GM12878 (cell line): Measurements from ENCODE around the gene LYL1. TPM values are rescaled to one million over a fixed set of nuclear protein-coding genes. Genes with fewer than 3 reads are reported as not detected.

Source experiments
- CTCF ChIP-seq, 3 experiments: IDR thresholded peaks in 2 of 3; conservative IDR thresholded peaks in 1 of 3; 2 replicates each; pipeline ENCODE4 v1.5.1; 2011; ENCODE audit warnings: low read depth in 3 of 3, low read length in 3 of 3, mild to moderate bottlenecking in 3 of 3, control low read depth in 2 of 3, moderate library complexity in 2 of 3, inconsistent platforms in 1 of 3, mixed read lengths in 1 of 3; ENCODE audit not compliant: control insufficient read depth in 2 of 3, insufficient read depth in 1 of 3; ENCODE audit errors: extremely low read depth in 1 of 3
- ETV6 ChIP-seq, 2 experiments: fragments of 450-650 bp in 1 of 2; IDR thresholded peaks in 1 of 2; conservative IDR thresholded peaks in 1 of 2; 2 replicates each; pipeline ENCODE4 v1.6.1; 2014; ENCODE audit warnings: antibody characterized with exemption in 1 of 2, borderline replicate concordance in 1 of 2, low read depth in 1 of 2, mild to moderate bottlenecking in 1 of 2, moderate library complexity in 1 of 2
- FOS ChIP-seq: IDR thresholded peaks from 3 replicates; pipeline ENCODE4 v1.6.1; 2011; ENCODE audit warnings: borderline replicate concordance; ENCODE audit not compliant: insufficient read length; ENCODE audit errors: extremely low read depth
- JUND ChIP-seq: IDR thresholded peaks from 2 replicates; pipeline ENCODE4 v1.6.1; 2012; ENCODE audit warnings: low read depth, mild to moderate bottlenecking, low read length, improper control_type of control experiment, moderate library complexity
- MEF2B ChIP-seq: fragments of 450-650 bp; IDR thresholded peaks from 2 replicates; pipeline ENCODE4 v1.6.1; 2018; ENCODE audit warnings: mild to moderate bottlenecking, moderate library complexity; ENCODE audit not compliant: partially characterized antibody, poor library complexity, severe bottlenecking
- NR2F1 ChIP-seq: fragments of 450-650 bp; conservative IDR thresholded peaks from 2 replicates; pipeline ENCODE4 v1.6.1; 2017; ENCODE audit warnings: mild to moderate bottlenecking
- PAX5 ChIP-seq: IDR thresholded peaks from 2 replicates; pipeline ENCODE4 v1.6.1; 2011; ENCODE audit warnings: low read depth, low read length, borderline replicate concordance
- POU2F2 ChIP-seq: IDR thresholded peaks from 3 replicates; pipeline ENCODE4 v1.6.1; 2011; ENCODE audit warnings: low read depth, mild to moderate bottlenecking, low read length, borderline replicate concordance
- PRDM15 ChIP-seq: fragments of 450-650 bp; formaldehyde crosslinking; IDR thresholded peaks from 2 replicates; pipeline ENCODE4 v1.4.0; 2020; ENCODE audit warnings: mild to moderate bottlenecking, moderate library complexity
- RB1 ChIP-seq: fragments of 450-650 bp; formaldehyde crosslinking; IDR thresholded peaks from 2 replicates; pipeline ENCODE4 v1.6.1; 2017; ENCODE audit warnings: mild to moderate bottlenecking, borderline replicate concordance
- RUNX3 ChIP-seq: IDR thresholded peaks from 2 replicates; pipeline ENCODE4 v1.6.1; 2012; ENCODE audit warnings: low read length, inconsistent platforms
- SMC3 ChIP-seq: IDR thresholded peaks from 2 replicates; pipeline ENCODE4 v1.6.1; 2011; ENCODE audit warnings: low read length, improper control_type of control experiment, borderline replicate concordance
- SP1 ChIP-seq: IDR thresholded peaks from one replicate; pipeline ENCODE4 v1.6.1; 2011; ENCODE audit warnings: low read depth, low read length
- SREBF2 ChIP-seq: IDR thresholded peaks from 2 replicates; pipeline ENCODE4 v1.6.1; 2012; ENCODE audit warnings: mild to moderate bottlenecking, low read length
- TARDBP ChIP-seq: IDR thresholded peaks from 2 replicates; pipeline ENCODE4 v1.6.1; 2016; ENCODE audit warnings: borderline replicate concordance
- TCF3 ChIP-seq: IDR thresholded peaks from 2 replicates; pipeline ENCODE4 v1.6.1; 2012; ENCODE audit warnings: low read depth, mild to moderate bottlenecking, low read length, borderline replicate concordance; ENCODE audit not compliant: insufficient read depth
- ZNF24 ChIP-seq: fragments of 450-650 bp; IDR thresholded peaks from 2 replicates; pipeline ENCODE4 v1.6.1; 2017; ENCODE audit warnings: antibody characterized with exemption, mild to moderate bottlenecking
- polyA plus RNA-seq, 11 experiments: library from polyadenylated mRNA; depleted of rRNA in 4 of 11; unstranded in 6 of 11; stranded (reverse) in 5 of 11; fragments of >200 nt; fragmentation: Nextera tagmentation in 4 of 11; fragmentation: Illumina TruSeq in 1 of 11; extraction: Ambion mirVana in 4 of 11; extraction: Trizol in 1 of 11; gene quantifications; 1 replicate in 1 of 11; 2 replicates in 10 of 11; pipeline versions ENCODE4 v1.2.1 to v1.2.3, GENCODE V29; 2011 to 2016; ENCODE audit warnings: inconsistent platforms in 2 of 11, missing spikeins in 2 of 11, low read depth in 1 of 11
- total RNA-seq, 4 experiments: library from RNA; depleted of rRNA in 3 of 4; stranded (reverse); fragments of >200 nt in 3 of 4; fragmentation: Illumina TruSeq in 1 of 4; extraction: Trizol in 1 of 4; gene quantifications; 2 replicates each; pipeline versions ENCODE4 v1.2.1 to v1.2.3, GENCODE V29; 2013 to 2021
- TF ChIP-seq, protein P1 (sequence below): IDR thresholded peaks from 2 replicates; pipeline ENCODE4 v1.6.1; 2011; ENCODE audit warnings: borderline replicate concordance, low read depth, mild to moderate bottlenecking, moderate library complexity, mixed read lengths, low read length; ENCODE audit not compliant: insufficient read depth; ENCODE audit errors: extremely low read length
- TF ChIP-seq, protein P2 (sequence below): fragments of 450-650 bp; IDR thresholded peaks from 2 replicates; pipeline ENCODE4 v1.6.1; 2016; ENCODE audit warnings: mild to moderate bottlenecking

Gene LYL1
- total and polyA plus RNA-seq, 10 of the 15 experiments (the other 5 are each of a cell fraction or from before 2014, with no cell fraction given), result 0.10 to 34.8 (median 4.4) TPM

DNA sequence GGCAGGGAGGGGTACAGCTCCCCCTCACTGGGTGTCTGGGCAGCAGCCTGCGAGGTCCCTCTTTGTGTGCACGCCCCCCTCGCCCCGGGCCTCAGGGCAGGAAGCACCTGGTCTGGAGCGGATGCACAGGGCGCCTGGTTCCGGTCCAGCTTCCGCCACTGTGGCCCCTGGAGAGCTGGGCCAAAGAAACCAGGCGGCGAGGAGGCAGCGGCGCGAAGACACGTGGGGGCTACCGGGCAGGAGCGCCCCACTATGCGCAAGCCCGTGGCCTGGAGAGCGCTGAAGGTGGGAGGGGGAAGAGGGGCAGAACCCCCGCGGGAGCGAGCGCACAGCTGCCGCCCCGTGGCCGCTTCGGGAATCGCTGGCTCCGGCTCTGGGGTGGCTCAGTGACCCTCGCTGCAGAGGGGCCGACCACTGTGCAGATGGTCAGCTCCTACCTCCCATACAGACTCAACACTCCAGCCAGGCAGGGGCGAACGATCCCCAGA, 1.7 kb upstream of the LYL1 start (continued):
- TF ChIP-seq, protein P1, sequence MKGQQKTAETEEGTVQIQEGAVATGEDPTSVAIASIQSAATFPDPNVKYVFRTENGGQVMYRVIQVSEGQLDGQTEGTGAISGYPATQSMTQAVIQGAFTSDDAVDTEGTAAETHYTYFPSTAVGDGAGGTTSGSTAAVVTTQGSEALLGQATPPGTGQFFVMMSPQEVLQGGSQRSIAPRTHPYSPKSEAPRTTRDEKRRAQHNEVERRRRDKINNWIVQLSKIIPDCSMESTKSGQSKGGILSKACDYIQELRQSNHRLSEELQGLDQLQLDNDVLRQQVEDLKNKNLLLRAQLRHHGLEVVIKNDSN, result no peak
- peak; percentile 12; the same call in 1 of the 3 replicates for TF ChIP-seq POU2F2
- peak; percentile 17; the same call in 1 of the 2 replicates for TF ChIP-seq PAX5
- peak; percentile 45; the same call in 1 of the 2 replicates for TF ChIP-seq RB1
- peak; percentile 79 to 99 (median 96) for TF ChIP-seq CTCF (IDR thresholded peaks at IDR 0.05 in 2 of 3, conservative IDR thresholded peaks at IDR 0.05 in 1 of 3; ENCODE audit: control insufficient read depth in 2 of 3, extremely low read depth in 1 of 3, insufficient read depth in 1 of 3, low read depth in 3 of 3, low read length in 3 of 3)
- peak; percentile 97 for TF ChIP-seq TCF3
- 0 out of 2 replicates have a peak, but pooled peaks have one; percentile 27 for TF ChIP-seq RUNX3
- no peak for TF ChIP-seq SREBF2
- peak in 1 of 2 experiments; percentile 93; a peak in 2 of 4 replicates for TF ChIP-seq ETV6 (conservative IDR thresholded peaks at IDR 0.05 in 1 of 2, IDR thresholded peaks at IDR 0.05 in 1 of 2; ENCODE audit: borderline replicate concordance in 1 of 2, low read depth in 1 of 2)
- no peak for TF ChIP-seq ZNF24
- peak; percentile 70 for TF ChIP-seq MEF2B
- peak; percentile 40; the same call in 1 of the 2 replicates for TF ChIP-seq SMC3
- TF ChIP-seq JUND, result no peak
- TF ChIP-seq, protein P2, sequence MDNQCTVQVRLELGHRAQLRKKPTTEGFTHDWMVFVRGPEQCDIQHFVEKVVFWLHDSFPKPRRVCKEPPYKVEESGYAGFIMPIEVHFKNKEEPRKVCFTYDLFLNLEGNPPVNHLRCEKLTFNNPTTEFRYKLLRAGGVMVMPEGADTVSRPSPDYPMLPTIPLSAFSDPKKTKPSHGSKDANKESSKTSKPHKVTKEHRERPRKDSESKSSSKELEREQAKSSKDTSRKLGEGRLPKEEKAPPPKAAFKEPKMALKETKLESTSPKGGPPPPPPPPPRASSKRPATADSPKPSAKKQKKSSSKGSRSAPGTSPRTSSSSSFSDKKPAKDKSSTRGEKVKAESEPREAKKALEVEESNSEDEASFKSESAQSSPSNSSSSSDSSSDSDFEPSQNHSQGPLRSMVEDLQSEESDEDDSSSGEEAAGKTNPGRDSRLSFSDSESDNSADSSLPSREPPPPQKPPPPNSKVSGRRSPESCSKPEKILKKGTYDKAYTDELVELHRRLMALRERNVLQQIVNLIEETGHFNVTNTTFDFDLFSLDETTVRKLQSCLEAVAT, result no peak
- no peak for TF ChIP-seq FOS
- TF ChIP-seq SP1, result peak; percentile 41
- peak; percentile 45; the same call in 1 of the 2 replicates for TF ChIP-seq NR2F1
- TF ChIP-seq TARDBP, result peak; percentile 39; the same call in 1 of the 2 replicates
- TF ChIP-seq PRDM15 (CRISPR knock-in tag), result no peak
